Spleen (tissue), 7 donors: ENCODE results near the gene USHBP1.

ENCODE experiments used
- CTCF ChIP-seq, 11 experiments: fragments of 200-600 bp in 7 of 11; fragments of 450-650 bp in 4 of 11; sonication (generic) in 4 of 11; IDR thresholded peaks in 8 of 11; conservative IDR thresholded peaks in 3 of 11; 1 replicate in 7 of 11; 2 replicates in 4 of 11; pipeline versions ENCODE4 v1.4.0 to v1.8.0; 2016 to 2021; ENCODE audit warnings: antibody characterized with exemption in 11 of 11, inconsistent platforms in 4 of 11, mild to moderate bottlenecking in 1 of 11
- POLR2A ChIP-seq, 3 donors: fragments of 450-650 bp; IDR thresholded peaks; one replicate each; pipeline ENCODE4 v1.5.1; 2017; ENCODE audit warnings: antibody characterized with exemption in 3 of 3, mild to moderate bottlenecking in 1 of 3
- POLR2AphosphoS5 ChIP-seq, 3 donors: sonication (generic); formaldehyde crosslinking; IDR thresholded peaks; one replicate each; pipeline ENCODE4 v1.5.1; 2017; ENCODE audit warnings: antibody characterized with exemption in 3 of 3
- donor health status: DM: no; HTN: no; CAD: no; lungs with moderate emphysema.
- donor health status: DM: no; HTN: no; CAD: no.
- donor health status: DM: no; HTN: no; CAD: no.

- TF ChIP-seq CTCF (IDR thresholded peaks at IDR 0.05 in 8 of 11, conservative IDR thresholded peaks at IDR 0.05 in 3 of 11) (no peak), POLR2A (IDR thresholded peaks at IDR 0.05) (no peak), POLR2AphosphoS5 (IDR thresholded peaks at IDR 0.05) (no peak)
Observed at GRCh38 chr19:17244618-17245534, 19.7 kb downstream of the USHBP1 start.
